Spleen (tissue), 11 donors: ENCODE measurements around the gene RASA3. TPM values are rescaled to one million over a fixed set of nuclear protein-coding genes. Genes with fewer than 3 reads are reported as not detected.

Experiments used
- DNase-seq: peaks from one replicate; pipeline ENCODE4 v3.0.0-alpha.2; 2020
- H3K27ac ChIP-seq, 8 donors: fragments of 200-600 bp; sonication (generic) in 7 of 8; 1 replicate in 4 of 8; 2 replicates in 4 of 8; pipeline versions ENCODE4 v1.5.0 to v1.8.0; 2016 to 2021; ENCODE audit warnings: inconsistent platforms in 4 of 8, mild to moderate bottlenecking in 4 of 8, moderate library complexity in 1 of 8
- H3K27me3 ChIP-seq, 7 donors: fragments of 200-600 bp; sonication (generic) in 6 of 7; replicated peaks in 1 of 7; 1 replicate in 4 of 7; 2 replicates in 3 of 7; pipeline versions ENCODE4 v1.5.0 to v1.8.0; 2016 to 2021; ENCODE audit warnings: inconsistent platforms in 3 of 7, mild to moderate bottlenecking in 1 of 7
- H3K36me3 ChIP-seq, 6 donors: fragments of 200-600 bp; sonication (generic) in 5 of 6; 1 replicate in 4 of 6; 2 replicates in 2 of 6; pipeline versions ENCODE4 v1.5.0 to v1.8.0; 2016 to 2021; ENCODE audit warnings: inconsistent platforms in 2 of 6
- H3K4me1 ChIP-seq, 6 donors: fragments of 200-600 bp; sonication (generic) in 5 of 6; 1 replicate in 3 of 6; 2 replicates in 3 of 6; pipeline versions ENCODE4 v1.5.0 to v1.8.0; 2016 to 2021; ENCODE audit warnings: inconsistent platforms in 3 of 6
- H3K4me3 ChIP-seq, 8 donors: fragments of 200-600 bp; sonication (generic) in 7 of 8; 1 replicate in 4 of 8; 2 replicates in 4 of 8; pipeline versions ENCODE4 v1.5.0 to v1.8.0; 2016 to 2021; ENCODE audit warnings: inconsistent platforms in 4 of 8, mild to moderate bottlenecking in 4 of 8, moderate library complexity in 2 of 8
- H3K9me3 ChIP-seq, 8 donors: fragments of 200-600 bp; sonication (generic) in 7 of 8; 1 replicate in 4 of 8; 2 replicates in 4 of 8; pipeline versions ENCODE4 v1.5.0 to v1.8.0; 2016 to 2021; ENCODE audit warnings: inconsistent platforms in 4 of 8
- CTCF ChIP-seq, 11 experiments: fragments of 200-600 bp in 7 of 11; fragments of 450-650 bp in 4 of 11; sonication (generic) in 4 of 11; IDR thresholded peaks in 8 of 11; conservative IDR thresholded peaks in 3 of 11; 1 replicate in 7 of 11; 2 replicates in 4 of 11; pipeline versions ENCODE4 v1.4.0 to v1.8.0; 2016 to 2021; ENCODE audit warnings: antibody characterized with exemption in 11 of 11, inconsistent platforms in 4 of 11, mild to moderate bottlenecking in 1 of 11
- POLR2A ChIP-seq, 3 donors: fragments of 450-650 bp; IDR thresholded peaks; one replicate each; pipeline ENCODE4 v1.5.1; 2017; ENCODE audit warnings: antibody characterized with exemption in 3 of 3, mild to moderate bottlenecking in 1 of 3
- POLR2AphosphoS5 ChIP-seq, 3 donors: sonication (generic); formaldehyde crosslinking; IDR thresholded peaks; one replicate each; pipeline ENCODE4 v1.5.1; 2017; ENCODE audit warnings: antibody characterized with exemption in 3 of 3
- WGBS, 5 donors: extraction: QIAGEN DNeasy Blood & Tissue Kit in 3 of 5; methylation state at CpG; one replicate each; pipeline versions ENCODE4 v1.1.5 to v1.1.7; 2013 to 2018; 5-methylcytosine and 5-hydroxymethylcytosine counted together
- intact Hi-C: fragments of 100-400 bp; cut with DNase I; formaldehyde crosslinking; loops from one replicate; pipeline ENCODE4 v1.15.0; 2023; ENCODE audit warnings: low total_unique reads
- polyA plus RNA-seq, 3 donors: library from polyadenylated mRNA; stranded (reverse); fragments of 200-250 nt; gene quantifications; one replicate each; pipeline ENCODE4 v1.2.1, GENCODE V29; 2013
- total RNA-seq, 7 donors: library from RNA; depleted of rRNA in 3 of 7; stranded (reverse); fragments of >200 nt in 3 of 7; fragmentation: NEBNext Ultra II Directional in 4 of 7; extraction: Animal tissue kit (Norgen Biotek cat#: 25700) in 4 of 7; gene quantifications; one replicate each; pipeline versions ENCODE4 v1.1.0 to v1.2.1, GENCODE V29; 2016 to 2021
- donor health status: healthy with polysubstance abuse.
- donor health status: DM: no; HTN: no; CAD: no; lungs with moderate emphysema.
- donor health status: DM: no; HTN: no; CAD: no.
- donor health status: Bipolar disorder and iron deficiency.
- donor health status: healthy.
- donor health status: DM: no; HTN: no; CAD: no.
- donor health status: DM: yes; HTN: yes; CAD: no.

RASA3 gene
- total and polyA plus RNA-seq, 10 donors = 11.7 to 52.8 (median 47.7) TPM

- intact Hi-C loops = no loop called here
- whole genome bisulfite sequencing, 5 donors = 69 to 81% (median 72%) methylated on average over 4 of the region's 4 CpGs
- TF ChIP-seq POLR2AphosphoS5 (IDR thresholded peaks at IDR 0.05) (no peak), CTCF (IDR thresholded peaks at IDR 0.05 in 8 of 11, conservative IDR thresholded peaks at IDR 0.05 in 3 of 11) (no peak), POLR2A (IDR thresholded peaks at IDR 0.05) (no peak)
- Histone ChIP-seq H3K4me3 (no peak overlapping the region), H3K9me3 (no peaks in the 10 kb centered on the region), H3K27me3 (no peaks in the 10 kb centered on the region), H3K36me3 (peaks cover 0 to 91% (median 82%) of the 10 kb centered on the region in 6 donors), H3K4me1 (no peaks in the 10 kb centered on the region), H3K27ac (peak overlapping the region in 1 of 8 donors; percentile 4)
- DNase-seq = no peak
Observed at GRCh38 chr13:114013336-114013735, 119.1 kb downstream of the RASA3 start.

- H3K9me3 ChIP-seq = no peaks in the 10 kb centered on the region
- intact Hi-C loops = no loop called here
- H3K27me3 ChIP-seq = no peaks in the 10 kb centered on the region
- H3K4me3 ChIP-seq = no peak overlapping the region
- H3K4me1 ChIP-seq = no peaks in the 10 kb centered on the region
- peak overlapping the region in 1 of 8 donors; percentile 4 for H3K27ac ChIP-seq
- DNase-seq = no peak
- WGBS, 5 donors = 94 to 96% (median 95%) methylated on average over 21 of the region's 21 CpGs
- TF ChIP-seq CTCF (IDR thresholded peaks at IDR 0.05 in 8 of 11, conservative IDR thresholded peaks at IDR 0.05 in 3 of 11) = no peak
- TF ChIP-seq POLR2AphosphoS5 (IDR thresholded peaks at IDR 0.05) = no peak
- no peak for TF ChIP-seq POLR2A (IDR thresholded peaks at IDR 0.05)
- peaks cover 0 to 87% (median 78%) of the 10 kb centered on the region in 6 donors for H3K36me3 ChIP-seq
Observed at GRCh38 chr13:114012921-114013320, 119.5 kb downstream of the RASA3 start.

- Histone ChIP-seq H3K4me3 (no peak overlapping the region), H3K36me3 (peaks cover 0 to 85% (median 73%) of the 10 kb centered on the region in 6 donors), H3K27me3 (no peaks in the 10 kb centered on the region), H3K27ac (no peak overlapping the region), H3K4me1 (no peaks in the 10 kb centered on the region), H3K9me3 (no peaks in the 10 kb centered on the region)
- intact Hi-C loops = no loop called here
- TF ChIP-seq POLR2AphosphoS5 (IDR thresholded peaks at IDR 0.05) = no peak
- no peak for TF ChIP-seq POLR2A (IDR thresholded peaks at IDR 0.05)
- no peak for TF ChIP-seq CTCF (IDR thresholded peaks at IDR 0.05 in 8 of 11, conservative IDR thresholded peaks at IDR 0.05 in 3 of 11)
- 92 to 96% (median 95%) methylated on average over 17 of the region's 17 CpGs for WGBS, 5 donors
- no peak for DNase-seq
Observed at GRCh38 chr13:114012141-114012540, 120.3 kb downstream of the RASA3 start.

- no peak for DNase-seq
- no peak overlapping the region for H3K4me3 ChIP-seq
- H3K27ac ChIP-seq = no peak overlapping the region
- intact Hi-C loops = no loop called here
- no peaks in the 10 kb centered on the region for H3K4me1 ChIP-seq
- H3K9me3 ChIP-seq = no peaks in the 10 kb centered on the region
- peaks cover 0 to 76% (median 64%) of the 10 kb centered on the region in 6 donors for H3K36me3 ChIP-seq
- TF ChIP-seq POLR2A (IDR thresholded peaks at IDR 0.05) (no peak), POLR2AphosphoS5 (IDR thresholded peaks at IDR 0.05) (peak in 1 of 3 donors; percentile 20), CTCF (IDR thresholded peaks at IDR 0.05 in 8 of 11, conservative IDR thresholded peaks at IDR 0.05 in 3 of 11) (no peak)
- no peaks in the 10 kb centered on the region for H3K27me3 ChIP-seq
- WGBS, 5 donors = 94 to 96% (median 95%) methylated on average over 17 to 19 of the region's 19 CpGs
Observed at GRCh38 chr13:114011226-114011625, 121.2 kb downstream of the RASA3 start.
